Spleen (tissue), 7 donors: Measurements from ENCODE around the gene SLC30A7.
"Not testable (repeated sequence)": the region's sequence is repeated elsewhere in the genome, so short reads cannot be mapped to it uniquely, and the experiment has no call there.

Source experiments
- CTCF ChIP-seq, 11 experiments: fragments of 200-600 bp in 7 of 11; fragments of 450-650 bp in 4 of 11; sonication (generic) in 4 of 11; IDR thresholded peaks in 8 of 11; conservative IDR thresholded peaks in 3 of 11; 1 replicate in 7 of 11; 2 replicates in 4 of 11; pipeline versions ENCODE4 v1.4.0 to v1.8.0; 2016 to 2021; ENCODE audit warnings: antibody characterized with exemption in 11 of 11, inconsistent platforms in 4 of 11, mild to moderate bottlenecking in 1 of 11
- POLR2A ChIP-seq, 3 donors: fragments of 450-650 bp; IDR thresholded peaks; one replicate each; pipeline ENCODE4 v1.5.1; 2017; ENCODE audit warnings: antibody characterized with exemption in 3 of 3, mild to moderate bottlenecking in 1 of 3
- POLR2AphosphoS5 ChIP-seq, 3 donors: sonication (generic); formaldehyde crosslinking; IDR thresholded peaks; one replicate each; pipeline ENCODE4 v1.5.1; 2017; ENCODE audit warnings: antibody characterized with exemption in 3 of 3
- donor health status: DM: no; HTN: no; CAD: no; lungs with moderate emphysema.
- donor health status: DM: no; HTN: no; CAD: no.
- donor health status: DM: no; HTN: no; CAD: no.

GRCh38 chr1:100949515-100950158, 53.7 kb downstream of the SLC30A7 start:
- TF ChIP-seq CTCF (IDR thresholded peaks at IDR 0.05 in 8 of 11, conservative IDR thresholded peaks at IDR 0.05 in 3 of 11); POLR2A (IDR thresholded peaks at IDR 0.05): not testable (repeated sequence)
- peak in 2 of 3 donors; percentile 49 for TF ChIP-seq POLR2AphosphoS5 (IDR thresholded peaks at IDR 0.05)
